ENCODE measurements around the gene SLC9C2.
"Not testable (repeated sequence)": the region's sequence is repeated elsewhere in the genome, so short reads cannot be mapped to it uniquely, and the experiment has no call there.

Gene SLC9C2

GRCh38 chr1:173596097-173596825 lies 6.6 kb downstream of the SLC9C2 start:
- TF ChIP-seq CTCF (IDR thresholded peaks at IDR 0.05; ENCODE audit: low read depth, low read length, missing control alignments): no peak
- DNase-seq (ENCODE audit: extremely low read depth, low read depth): no peak
- H3K4me3 ChIP-seq (replicated peaks; ENCODE audit: low read depth, low read length): no peak overlapping the region

- not testable (repeated sequence) for DNase-seq (ENCODE audit: extremely low read depth, low read depth); H3K4me3 ChIP-seq (replicated peaks; ENCODE audit: low read depth, low read length)
Measured at GRCh38 chr1:173591138-173591537, 11.7 kb downstream of the SLC9C2 start.

GRCh38 chr1:173590557-173590956 lies 12.3 kb downstream of the SLC9C2 start:
- no peak overlapping the region for H3K4me3 ChIP-seq (replicated peaks; ENCODE audit: low read depth, low read length)
- no peak for DNase-seq (ENCODE audit: extremely low read depth, low read depth)
- TF ChIP-seq CTCF (IDR thresholded peaks at IDR 0.05; ENCODE audit: low read depth, low read length, missing control alignments): no peak

DNA sequence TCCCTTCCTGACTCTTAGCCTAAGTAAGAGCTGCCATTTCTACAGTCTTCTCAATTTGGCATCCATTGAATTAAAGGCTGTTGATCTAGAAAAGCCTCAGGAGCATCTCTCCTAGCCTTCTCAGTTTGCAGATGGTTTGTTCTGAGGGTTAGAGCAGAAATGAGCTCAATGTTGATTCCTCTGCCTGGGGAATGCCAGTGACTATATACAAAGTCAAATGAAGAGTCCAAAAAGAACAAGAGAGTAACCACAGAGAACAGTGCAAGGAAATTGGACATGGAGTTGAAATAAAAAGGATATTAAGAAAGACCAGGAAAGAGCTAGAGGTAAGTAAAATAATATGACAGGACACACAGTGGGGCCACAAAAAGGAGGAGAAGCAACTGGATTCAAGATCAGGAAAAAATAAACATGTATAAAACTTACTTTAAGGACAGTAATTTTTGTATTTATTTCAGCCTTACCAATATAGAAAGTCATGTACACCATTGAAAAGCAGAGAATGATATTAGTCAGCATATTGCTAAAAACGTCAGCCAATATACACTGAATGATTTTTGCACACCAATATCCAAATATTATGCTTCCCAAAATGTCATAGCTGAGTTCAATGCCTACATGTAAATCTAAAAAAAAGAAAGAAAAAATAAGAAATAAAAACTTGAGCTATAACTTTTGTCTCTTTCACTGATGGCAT lies 21.3 kb downstream of the SLC9C2 start:
- H3K4me3 ChIP-seq (replicated peaks; ENCODE audit: low read depth, low read length): no peak overlapping the region
- TF ChIP-seq CTCF (IDR thresholded peaks at IDR 0.05; ENCODE audit: low read depth, low read length, missing control alignments): no peak
- no peak for DNase-seq (ENCODE audit: extremely low read depth, low read depth)

- no peak for DNase-seq (ENCODE audit: extremely low read depth, low read depth)
- no peak overlapping the region for H3K4me3 ChIP-seq (replicated peaks; ENCODE audit: low read depth, low read length)
- TF ChIP-seq CTCF (IDR thresholded peaks at IDR 0.05; ENCODE audit: low read depth, low read length, missing control alignments): no peak
Measured at GRCh38 chr1:173580658-173581057, 22.2 kb downstream of the SLC9C2 start.

DNA sequence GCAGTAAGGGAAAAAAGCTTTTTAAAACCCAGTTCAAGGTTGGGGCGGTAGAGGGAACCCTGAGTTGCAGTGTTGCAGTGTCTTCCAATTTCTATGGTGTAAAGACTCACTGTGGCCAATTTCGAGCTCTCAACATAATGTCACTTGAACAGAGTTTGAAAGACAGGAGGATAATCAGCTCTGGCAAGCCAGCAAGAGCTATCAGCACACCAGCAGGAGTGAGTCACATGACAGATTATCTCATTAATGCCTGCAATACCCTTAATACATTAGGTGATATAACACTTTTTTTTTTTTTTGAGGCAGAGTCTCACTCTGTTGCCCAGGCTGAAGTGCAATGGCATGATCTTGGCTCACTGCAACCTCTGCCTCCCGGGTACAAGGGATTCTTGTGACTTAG lies 22.8 kb downstream of the SLC9C2 start:
- TF ChIP-seq CTCF (IDR thresholded peaks at IDR 0.05; ENCODE audit: low read depth, low read length, missing control alignments): no peak
- no peak overlapping the region for H3K4me3 ChIP-seq (replicated peaks; ENCODE audit: low read depth, low read length)
- DNase-seq (ENCODE audit: extremely low read depth, low read depth): no peak

GRCh38 chr1:173573596-173573995 lies 29.3 kb downstream of the SLC9C2 start:
- DNase-seq (ENCODE audit: extremely low read depth, low read depth): no peak
- no peak overlapping the region for H3K4me3 ChIP-seq (replicated peaks; ENCODE audit: low read depth, low read length)
- TF ChIP-seq CTCF (IDR thresholded peaks at IDR 0.05; ENCODE audit: low read depth, low read length, missing control alignments): no peak

All from HFF-Myc (cell line).